ENCODE results near the gene ATP6V0A1.
"Not testable (repeated sequence)": the region's sequence is repeated elsewhere in the genome, so short reads cannot be mapped to it uniquely, and the experiment has no call there.

ATP6V0A1 gene

GRCh38 chr17:42537156-42537805, 78.6 kb downstream of the ATP6V0A1 start:
- no peak for TF ChIP-seq CTCF (IDR thresholded peaks at IDR 0.05; ENCODE audit: control insufficient read depth, insufficient read depth, low read depth, low read length, missing control alignments)
- H3K4me3 ChIP-seq (ENCODE audit: control insufficient read depth, low read depth, low read length) = peak overlapping the region; percentile 63
- DNase-seq (ENCODE audit: low read depth) = no peak

GRCh38 chr17:42537826-42538451, 79.3 kb downstream of the ATP6V0A1 start:
- TF ChIP-seq CTCF (IDR thresholded peaks at IDR 0.05; ENCODE audit: control insufficient read depth, insufficient read depth, low read depth, low read length, missing control alignments) = no peak
- DNase-seq (ENCODE audit: low read depth) = no peak
- no peak overlapping the region for H3K4me3 ChIP-seq (ENCODE audit: control insufficient read depth, low read depth, low read length)

- TF ChIP-seq CTCF (IDR thresholded peaks at IDR 0.05; ENCODE audit: control insufficient read depth, insufficient read depth, low read depth, low read length, missing control alignments) = no peak
- no peak for DNase-seq (ENCODE audit: low read depth)
- no peak overlapping the region for H3K4me3 ChIP-seq (ENCODE audit: control insufficient read depth, low read depth, low read length)
Observed at GRCh38 chr17:42538482-42538881, 79.8 kb downstream of the ATP6V0A1 start.

- DNase-seq (ENCODE audit: low read depth); H3K4me3 ChIP-seq (ENCODE audit: control insufficient read depth, low read depth, low read length): not testable (repeated sequence)
Observed at GRCh38 chr17:42540558-42540957, 81.9 kb downstream of the ATP6V0A1 start.

- no peak overlapping the region for H3K4me3 ChIP-seq (ENCODE audit: control insufficient read depth, low read depth, low read length)
- no peak for TF ChIP-seq CTCF (IDR thresholded peaks at IDR 0.05; ENCODE audit: control insufficient read depth, insufficient read depth, low read depth, low read length, missing control alignments)
- DNase-seq (ENCODE audit: low read depth) = no peak
Observed at GRCh38 chr17:42541041-42541833, 82.6 kb downstream of the ATP6V0A1 start.

GRCh38 chr17:42543190-42544079, 84.8 kb downstream of the ATP6V0A1 start:
- TF ChIP-seq CTCF (IDR thresholded peaks at IDR 0.05; ENCODE audit: control insufficient read depth, insufficient read depth, low read depth, low read length, missing control alignments) = no peak
- no peak for DNase-seq (ENCODE audit: low read depth)

More at GRCh38 chr17:42543190-42544079, 84.8 kb downstream of the ATP6V0A1 start:
- no peak overlapping the region for H3K4me3 ChIP-seq (ENCODE audit: control insufficient read depth, low read depth, low read length)
